Forelimb muscle (tissue), 1 donor: Measurements from ENCODE around the gene SALL2. TPM values are rescaled to one million over a fixed set of nuclear protein-coding genes. Genes with fewer than 3 reads are reported as not detected.
A peak's percentile ranks its signal among the peaks of the same experiment; 100 is the strongest.

ENCODE experiments used
- DNase-seq: peaks from one replicate; pipeline ENCODE4 v3.0.0-alpha.2; 2013; ENCODE audit warnings: low read depth
- polyA plus RNA-seq: library from polyadenylated mRNA; unstranded; fragments of 120-200 nt; gene quantifications from one replicate; pipeline ENCODE4 v1.2.1, GENCODE V29; 2013; ENCODE audit not compliant: insufficient read length

The SALL2 gene
- polyA plus RNA-seq, 1 donor = 10.5 TPM

GRCh38 chr14:21528381-21529348 lies 2.5 kb upstream of the SALL2 start:
- no peak for DNase-seq

- DNase-seq = no peak
Measured at GRCh38 chr14:21527318-21527679, 1.2 kb upstream of the SALL2 start.

GRCh38 chr14:21526672-21527317 lies 649 bp upstream of the SALL2 start:
- DNase-seq = no peak

- no peak for DNase-seq
Measured at GRCh38 chr14:21525571-21525961, 580 bp downstream of the SALL2 start.

- DNase-seq = no peak
Measured at GRCh38 chr14:21524575-21525490, 1.3 kb downstream of the SALL2 start.

GRCh38 chr14:21523203-21523602 lies 2.9 kb downstream of the SALL2 start:
- DNase-seq = no peak

- no peak for DNase-seq
Measured at GRCh38 chr14:21521501-21521900, 4.6 kb downstream of the SALL2 start.

GRCh38 chr14:21520767-21521166 lies 5.4 kb downstream of the SALL2 start:
- DNase-seq = no peak

GRCh38 chr14:21518725-21519124 lies 7.4 kb downstream of the SALL2 start:
- DNase-seq = no peak

- no peak for DNase-seq
Measured at GRCh38 chr14:21514341-21514740, 11.8 kb downstream of the SALL2 start.

- peak; percentile 99 for DNase-seq
Measured at GRCh38 chr14:21510735-21511657, 15.2 kb downstream of the SALL2 start, which contains the start of gene METTL3. Gene METTL3, minus strand, starts transcription at chr14:21511340. Its CDS starts 117 bp downstream, at chr14:21511223.

- no peak for DNase-seq
Measured at GRCh38 chr14:21509432-21510143, 16.6 kb downstream of the SALL2 start.

- no peak for DNase-seq
Measured at GRCh38 chr14:21506557-21506956, 19.6 kb downstream of the SALL2 start.

GRCh38 chr14:21505012-21505553 lies 21.1 kb downstream of the SALL2 start:
- DNase-seq = no peak

- no peak for DNase-seq
Measured at GRCh38 chr14:21503376-21503775, 22.8 kb downstream of the SALL2 start.

- no peak for DNase-seq
Measured at GRCh38 chr14:21501568-21501967, 24.6 kb downstream of the SALL2 start.

GRCh38 chr14:21498540-21499526 lies 27.3 kb downstream of the SALL2 start:
- peak; percentile 38 for DNase-seq

GRCh38 chr14:21496453-21496852 lies 29.7 kb downstream of the SALL2 start:
- no peak for DNase-seq
